Measurements from ENCODE around the gene PHF5A. TPM values are rescaled to one million over a fixed set of nuclear protein-coding genes. Genes with fewer than 3 reads are reported as not detected.

PHF5A gene
- total and polyA plus RNA-seq, 12 donors, result 13.3 to 41.3 (median 21.0) TPM

GRCh38 chr22:41487037-41487935 lies 18.8 kb upstream of the PHF5A start:
- intact Hi-C loops (cut with DNase I), result no loop called here
- no peak overlapping the region for H3K4me3 ChIP-seq
- TF ChIP-seq, protein P1, sequence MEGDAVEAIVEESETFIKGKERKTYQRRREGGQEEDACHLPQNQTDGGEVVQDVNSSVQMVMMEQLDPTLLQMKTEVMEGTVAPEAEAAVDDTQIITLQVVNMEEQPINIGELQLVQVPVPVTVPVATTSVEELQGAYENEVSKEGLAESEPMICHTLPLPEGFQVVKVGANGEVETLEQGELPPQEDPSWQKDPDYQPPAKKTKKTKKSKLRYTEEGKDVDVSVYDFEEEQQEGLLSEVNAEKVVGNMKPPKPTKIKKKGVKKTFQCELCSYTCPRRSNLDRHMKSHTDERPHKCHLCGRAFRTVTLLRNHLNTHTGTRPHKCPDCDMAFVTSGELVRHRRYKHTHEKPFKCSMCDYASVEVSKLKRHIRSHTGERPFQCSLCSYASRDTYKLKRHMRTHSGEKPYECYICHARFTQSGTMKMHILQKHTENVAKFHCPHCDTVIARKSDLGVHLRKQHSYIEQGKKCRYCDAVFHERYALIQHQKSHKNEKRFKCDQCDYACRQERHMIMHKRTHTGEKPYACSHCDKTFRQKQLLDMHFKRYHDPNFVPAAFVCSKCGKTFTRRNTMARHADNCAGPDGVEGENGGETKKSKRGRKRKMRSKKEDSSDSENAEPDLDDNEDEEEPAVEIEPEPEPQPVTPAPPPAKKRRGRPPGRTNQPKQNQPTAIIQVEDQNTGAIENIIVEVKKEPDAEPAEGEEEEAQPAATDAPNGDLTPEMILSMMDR (IDR thresholded peaks at IDR 0.05), result no peak
- ATAC-seq, result no peak
- DNase-seq, result no peak
- peaks cover 21 to 100% (median 86%) of the 10 kb centered on the region in 9 donors for H3K4me1 ChIP-seq
- no peaks in the 10 kb centered on the region for H3K9me3 ChIP-seq
- 49 to 63% methylated on average over 8 of the region's 8 CpGs for WGBS, 2 donors
- H3K27me3 ChIP-seq, result no peaks in the 10 kb centered on the region
- H3K27ac ChIP-seq, result peak overlapping the region in 7 of 10 donors; percentile 7 to 73 (median 32)
- H3K36me3 ChIP-seq, result peaks cover 0 to 2% (median 0%) of the 10 kb centered on the region in 9 donors

GRCh38 chr22:41485033-41485432 lies 16.5 kb upstream of the PHF5A start:
- 62 to 63% methylated on average over 7 of the region's 7 CpGs for WGBS, 2 donors
- Histone ChIP-seq H3K36me3 (peaks cover 0 to 2% (median 0%) of the 10 kb centered on the region in 9 donors), H3K9me3 (no peaks in the 10 kb centered on the region), H3K27me3 (no peaks in the 10 kb centered on the region), H3K4me3 (no peak overlapping the region), H3K27ac (peak overlapping the region in 4 of 10 donors; percentile 17 to 73 (median 29)), H3K4me1 (peaks cover 30 to 100% (median 87%) of the 10 kb centered on the region in 9 donors)
- ATAC-seq, result no peak
- TF ChIP-seq, protein P1 (IDR thresholded peaks at IDR 0.05), result no peak
- no peak for DNase-seq
- intact Hi-C loops (cut with DNase I), result no loop called here

DNA sequence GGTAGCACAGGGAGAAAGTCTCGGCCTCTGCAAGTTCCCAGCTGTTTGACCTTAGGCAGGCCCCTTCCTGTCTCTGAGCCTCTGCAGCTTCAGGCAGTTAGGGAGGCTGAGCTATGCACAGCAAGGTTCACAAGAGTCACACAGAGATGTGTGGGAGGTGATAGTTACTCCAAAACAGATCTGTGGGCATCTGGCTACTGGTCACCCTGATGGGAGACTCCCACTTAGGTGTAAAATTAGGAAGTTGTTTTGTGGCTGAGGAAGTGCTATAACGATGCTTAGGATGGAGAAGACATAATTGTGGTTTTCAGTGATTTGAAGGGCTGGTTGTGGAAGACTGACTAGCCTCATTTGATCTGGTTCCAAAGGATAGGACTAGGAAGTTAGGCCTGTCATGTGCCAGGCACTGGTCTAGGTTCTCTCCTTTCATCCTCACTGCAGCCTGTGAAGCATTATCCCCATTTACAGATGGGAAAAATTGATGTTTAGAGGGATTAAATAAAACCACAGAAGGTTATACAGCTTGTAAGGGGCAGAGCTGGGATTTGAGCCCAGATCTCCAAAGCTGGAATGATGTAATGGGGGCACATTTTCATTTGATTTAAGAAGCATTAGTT lies 13.9 kb upstream of the PHF5A start:
- Histone ChIP-seq H3K36me3 (peaks cover 0 to 18% (median 0%) of the 10 kb centered on the region in 9 donors), H3K4me3 (no peak overlapping the region), H3K9me3 (no peaks in the 10 kb centered on the region), H3K4me1 (peaks cover 30 to 99% (median 83%) of the 10 kb centered on the region in 9 donors), H3K27me3 (no peaks in the 10 kb centered on the region), H3K27ac (peak overlapping the region in 9 of 10 donors; percentile 64 to 77 (median 71))
- intact Hi-C loops (cut with DNase I), result no loop called here
- 29 to 30% methylated on average over 2 of the region's 2 CpGs for WGBS, 2 donors
- TF ChIP-seq, protein P1 (IDR thresholded peaks at IDR 0.05), result no peak
- DNase-seq (no peak), ATAC-seq (peak in 1 of 8 donors; percentile 5)

- ATAC-seq, result peak in 1 of 8 donors; percentile 6
- intact Hi-C loops (cut with DNase I), result no loop called here
- Histone ChIP-seq H3K27ac (peak overlapping the region in 9 of 10 donors; percentile 64 to 77 (median 71)), H3K36me3 (peaks cover 0 to 21% (median 0%) of the 10 kb centered on the region in 9 donors), H3K9me3 (no peaks in the 10 kb centered on the region), H3K4me1 (peaks cover 30 to 99% (median 82%) of the 10 kb centered on the region in 9 donors), H3K27me3 (no peaks in the 10 kb centered on the region), H3K4me3 (no peak overlapping the region)
- DNase-seq, result no peak
- TF ChIP-seq, protein P1 (IDR thresholded peaks at IDR 0.05), result no peak
- 39 to 43% methylated on average over 5 of the region's 5 CpGs for WGBS, 2 donors
These were observed 13.4 kb upstream of the PHF5A start for GRCh38 chr22:41481925-41482318.

All from heart right ventricle (tissue), 16 donors.